Measurements from ENCODE around the gene GAL3ST2. TPM values are rescaled to one million over a fixed set of nuclear protein-coding genes. Genes with fewer than 3 reads are reported as not detected.

GAL3ST2 gene
- total RNA-seq, 1 donor from 2014 or later, result 0.42 TPM

- DNase-seq, result peak; percentile 19
- Mint-ChIP-seq H3K27ac (ENCODE audit: unreplicated experiment) (no peak overlapping the region), H3K4me1 (ENCODE audit: low read depth, unreplicated experiment) (peaks cover 2% of the 10 kb centered on the region), H3K36me3 (ENCODE audit: unreplicated experiment) (no peaks in the 10 kb centered on the region), H3K9me3 (ENCODE audit: unreplicated experiment) (peaks cover 1% of the 10 kb centered on the region), H3K4me3 (ENCODE audit: unreplicated experiment) (no peak overlapping the region), H3K27me3 (ENCODE audit: unreplicated experiment) (peaks cover 2% of the 10 kb centered on the region)
- TF ChIP-seq CTCF (IDR thresholded peaks at IDR 0.05; ENCODE audit: partially characterized antibody, unreplicated experiment), result no peak
These were observed 5.1 kb upstream of the GAL3ST2 start for GRCh38 chr2:241771286-241772062.

- no peak for TF ChIP-seq CTCF (IDR thresholded peaks at IDR 0.05; ENCODE audit: partially characterized antibody, unreplicated experiment)
- Mint-ChIP-seq H3K27ac (ENCODE audit: unreplicated experiment) (no peak overlapping the region), H3K4me3 (ENCODE audit: unreplicated experiment) (no peak overlapping the region), H3K36me3 (ENCODE audit: unreplicated experiment) (no peaks in the 10 kb centered on the region), H3K4me1 (ENCODE audit: low read depth, unreplicated experiment) (peaks cover 2% of the 10 kb centered on the region), H3K9me3 (ENCODE audit: unreplicated experiment) (peaks cover 1% of the 10 kb centered on the region), H3K27me3 (ENCODE audit: unreplicated experiment) (peaks cover 2% of the 10 kb centered on the region)
- no peak for DNase-seq
These were observed 4.5 kb upstream of the GAL3ST2 start for GRCh38 chr2:241772063-241772499.

GRCh38 chr2:241773511-241774418 lies 2.9 kb upstream of the GAL3ST2 start:
- Mint-ChIP-seq H3K36me3 (ENCODE audit: unreplicated experiment) (no peaks in the 10 kb centered on the region), H3K27me3 (ENCODE audit: unreplicated experiment) (peaks cover 4% of the 10 kb centered on the region), H3K4me1 (ENCODE audit: low read depth, unreplicated experiment) (peaks cover 2% of the 10 kb centered on the region), H3K4me3 (ENCODE audit: unreplicated experiment) (no peak overlapping the region), H3K27ac (ENCODE audit: unreplicated experiment) (no peak overlapping the region), H3K9me3 (ENCODE audit: unreplicated experiment) (peaks cover 1% of the 10 kb centered on the region)
- DNase-seq, result no peak
- TF ChIP-seq CTCF (IDR thresholded peaks at IDR 0.05; ENCODE audit: partially characterized antibody, unreplicated experiment), result no peak

GRCh38 chr2:241774419-241775222 lies 2.0 kb upstream of the GAL3ST2 start:
- peaks cover 2% of the 10 kb centered on the region for H3K4me1 Mint-ChIP-seq (ENCODE audit: low read depth, unreplicated experiment)
- H3K27ac Mint-ChIP-seq (ENCODE audit: unreplicated experiment), result no peak overlapping the region
- no peaks in the 10 kb centered on the region for H3K36me3 Mint-ChIP-seq (ENCODE audit: unreplicated experiment)
- no peaks in the 10 kb centered on the region for H3K9me3 Mint-ChIP-seq (ENCODE audit: unreplicated experiment)
- peak; percentile 20 for DNase-seq
- H3K4me3 Mint-ChIP-seq (ENCODE audit: unreplicated experiment), result no peak overlapping the region
- TF ChIP-seq CTCF (IDR thresholded peaks at IDR 0.05; ENCODE audit: partially characterized antibody, unreplicated experiment), result no peak
- H3K27me3 Mint-ChIP-seq (ENCODE audit: unreplicated experiment), result peaks cover 4% of the 10 kb centered on the region
